Activated T-helper 2 cell treated with anti-CD3 and anti-CD28 coated beads, Interferon-gamma antibody, Interleukin-2, Interleukin-4, amounts not matched to agents 10 μg/mL and 5 μg/mL and 100 μg/mL, durations not matched to agents 14 hours and 24 hours and 36 hours (primary cell): ENCODE measurements around the gene WDR49. TPM values are rescaled to one million over a fixed set of nuclear protein-coding genes. Genes with fewer than 3 reads are reported as not detected.
A peak's percentile ranks its signal among the peaks of the same experiment; 100 is the strongest.

Source experiments
- DNase-seq: peaks from one replicate; pipeline ENCODE4 v3.0.0; 2021; ENCODE audit warnings: low spot score
- H3K27ac Mint-ChIP-seq: one replicate; pipeline ENCODE4 v1.8.0; 2021; ENCODE audit warnings: mixed read lengths
- H3K27me3 Mint-ChIP-seq: one replicate; pipeline ENCODE4 v1.8.0; 2021; ENCODE audit warnings: low read depth, mixed read lengths
- H3K36me3 Mint-ChIP-seq: one replicate; pipeline ENCODE4 v1.8.0; 2021; ENCODE audit warnings: low read depth, mixed read lengths
- H3K4me1 Mint-ChIP-seq: one replicate; pipeline ENCODE4 v1.8.0; 2021; ENCODE audit warnings: low read depth, mixed read lengths
- H3K4me3 Mint-ChIP-seq: one replicate; pipeline ENCODE4 v1.8.0; 2021; ENCODE audit warnings: low read depth, mild to moderate bottlenecking, moderate library complexity, mixed read lengths
- H3K9me3 Mint-ChIP-seq: one replicate; pipeline ENCODE4 v1.8.0; 2021; ENCODE audit warnings: mixed read lengths
- intact Hi-C: fragments of 100-400 bp; cut with micrococcal nuclease; formaldehyde crosslinking; loops from one replicate; pipeline ENCODE4 v1.15.1; 2023
- total RNA-seq: library from RNA; stranded (reverse); gene quantifications from 2 replicates; pipeline ENCODE4 v1.2.3, GENCODE V29; 2022

Gene WDR49
- not detected in 2 replicates for total RNA-seq

- no peaks in the 10 kb centered on the region for H3K27me3 Mint-ChIP-seq
- no peak within 1 kb of the TSS for H3K4me3 Mint-ChIP-seq
- intact Hi-C loops = no loop called here
- H3K27ac Mint-ChIP-seq = no peak within 1 kb of the TSS
- DNase-seq = no peak
- H3K4me1 Mint-ChIP-seq = peaks cover 2% of the 10 kb centered on the region
- no peaks in the 10 kb centered on the region for H3K9me3 Mint-ChIP-seq
- H3K36me3 Mint-ChIP-seq = no peaks in the 10 kb centered on the region
Measured at GRCh38 chr3:167653760-167654159, at the start of gene WDR49. Gene WDR49, minus strand, starts transcription at chr3:167653942. Its CDS starts 517 bp downstream, at chr3:167653425.

GRCh38 chr3:167700926-167701325 lies 47.2 kb upstream of the WDR49 start:
- Mint-ChIP-seq H3K4me1 (peaks cover 13% of the 10 kb centered on the region), H3K4me3 (no peak overlapping the region), H3K36me3 (peaks cover 36% of the 10 kb centered on the region), H3K27me3 (no peaks in the 10 kb centered on the region), H3K27ac (no peak overlapping the region), H3K9me3 (no peaks in the 10 kb centered on the region)
- intact Hi-C loops = no loop called here
- no peak for DNase-seq

GRCh38 chr3:167700046-167700445 lies 46.3 kb upstream of the WDR49 start:
- Mint-ChIP-seq H3K4me1 (peaks cover 11% of the 10 kb centered on the region), H3K36me3 (peaks cover 42% of the 10 kb centered on the region), H3K27ac (no peak overlapping the region), H3K9me3 (no peaks in the 10 kb centered on the region), H3K27me3 (no peaks in the 10 kb centered on the region), H3K4me3 (no peak overlapping the region)
- no peak for DNase-seq
- intact Hi-C loops = no loop called here

DNA sequence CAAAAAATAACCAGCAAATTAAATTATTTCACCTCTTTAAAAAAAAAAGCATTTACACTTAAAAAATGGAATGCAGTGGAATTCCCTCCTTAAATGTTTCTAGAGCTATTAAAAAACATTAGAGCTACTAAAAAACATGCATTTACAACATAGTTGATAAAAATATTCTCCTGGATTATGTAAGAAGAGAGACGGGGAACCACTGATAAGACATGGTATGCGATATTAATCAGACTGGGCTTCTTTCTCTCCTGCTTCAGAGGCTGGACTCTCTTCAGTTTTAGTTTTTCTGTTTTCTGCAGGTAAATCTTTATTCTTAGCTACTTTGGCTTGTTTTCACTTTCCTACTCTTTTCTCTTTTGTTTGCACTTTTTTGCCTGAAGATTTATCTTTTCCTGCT lies 40.4 kb upstream of the WDR49 start:
- intact Hi-C loops = no loop called here
- DNase-seq = no peak
- Mint-ChIP-seq H3K27me3 (no peaks in the 10 kb centered on the region), H3K4me1 (peaks cover 30% of the 10 kb centered on the region), H3K27ac (no peak overlapping the region), H3K9me3 (no peaks in the 10 kb centered on the region), H3K4me3 (no peak overlapping the region), H3K36me3 (peaks cover 53% of the 10 kb centered on the region)

GRCh38 chr3:167691366-167691765 lies 37.6 kb upstream of the WDR49 start:
- Mint-ChIP-seq H3K4me3 (no peak overlapping the region), H3K27ac (peak overlapping the region; percentile 63), H3K9me3 (no peaks in the 10 kb centered on the region), H3K4me1 (peaks cover 23% of the 10 kb centered on the region), H3K27me3 (no peaks in the 10 kb centered on the region), H3K36me3 (peaks cover 49% of the 10 kb centered on the region)
- intact Hi-C loops = loop anchor here (1.0 kb wide), 1 partner anchor 44 kb away; the partner anchor contains the start of gene SERPINI1
- peak; percentile 36 for DNase-seq

DNA sequence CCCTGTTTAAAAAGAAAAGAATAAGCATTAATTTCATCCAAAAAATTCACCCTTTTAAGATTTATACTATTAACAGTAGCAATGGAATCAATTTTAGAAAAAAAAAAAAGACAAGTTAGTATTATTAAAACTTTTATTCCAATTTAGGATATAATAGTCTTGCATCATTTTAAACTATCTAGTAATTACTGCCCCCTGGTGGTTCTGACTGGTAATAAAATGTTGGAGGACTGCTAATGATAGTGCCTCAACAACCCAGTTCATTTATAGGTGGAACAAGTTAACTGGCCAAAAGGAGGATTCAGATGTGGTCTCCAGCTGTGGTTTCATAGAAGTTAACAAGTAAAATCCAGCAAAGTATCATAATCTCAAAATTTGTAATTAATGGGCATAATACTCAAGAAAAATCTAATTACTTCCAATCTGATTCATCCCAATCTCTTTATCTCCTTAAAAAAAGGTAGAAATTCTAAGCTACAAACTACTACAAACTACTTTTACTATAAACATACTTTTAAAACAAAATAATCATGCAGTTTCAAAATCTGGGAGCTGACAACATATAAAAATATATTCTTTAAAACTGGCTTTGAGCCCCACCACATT lies 30.7 kb upstream of the WDR49 start:
- DNase-seq = no peak
- H3K36me3 Mint-ChIP-seq = peaks cover 35% of the 10 kb centered on the region
- intact Hi-C loops = loop anchor here (2.0 kb wide), 1 partner anchor 304 kb away; the partner anchor contains the start of gene ZBBX
- no peak overlapping the region for H3K4me3 Mint-ChIP-seq
- no peaks in the 10 kb centered on the region for H3K27me3 Mint-ChIP-seq
- no peaks in the 10 kb centered on the region for H3K9me3 Mint-ChIP-seq
- no peak overlapping the region for H3K27ac Mint-ChIP-seq
- H3K4me1 Mint-ChIP-seq = peaks cover 8% of the 10 kb centered on the region

GRCh38 chr3:167679526-167679925 lies 25.8 kb upstream of the WDR49 start:
- Mint-ChIP-seq H3K27me3 (no peaks in the 10 kb centered on the region), H3K4me1 (no peaks in the 10 kb centered on the region), H3K36me3 (peaks cover 65% of the 10 kb centered on the region), H3K27ac (no peak overlapping the region), H3K4me3 (no peak overlapping the region), H3K9me3 (peaks cover 28% of the 10 kb centered on the region)
- intact Hi-C loops = no loop called here
- DNase-seq = no peak

GRCh38 chr3:167675848-167676247 lies 22.1 kb upstream of the WDR49 start:
- intact Hi-C loops = no loop called here
- Mint-ChIP-seq H3K4me3 (no peak overlapping the region), H3K4me1 (no peaks in the 10 kb centered on the region), H3K27me3 (no peaks in the 10 kb centered on the region), H3K9me3 (peaks cover 28% of the 10 kb centered on the region), H3K36me3 (peaks cover 57% of the 10 kb centered on the region), H3K27ac (no peak overlapping the region)
- no peak for DNase-seq

GRCh38 chr3:167673221-167673620 lies 19.5 kb upstream of the WDR49 start:
- no peak for DNase-seq
- no peaks in the 10 kb centered on the region for H3K4me1 Mint-ChIP-seq
- intact Hi-C loops = no loop called here
- H3K27me3 Mint-ChIP-seq = no peaks in the 10 kb centered on the region
- peaks cover 43% of the 10 kb centered on the region for H3K36me3 Mint-ChIP-seq
- peaks cover 28% of the 10 kb centered on the region for H3K9me3 Mint-ChIP-seq
- no peak overlapping the region for H3K4me3 Mint-ChIP-seq
- H3K27ac Mint-ChIP-seq = no peak overlapping the region

DNA sequence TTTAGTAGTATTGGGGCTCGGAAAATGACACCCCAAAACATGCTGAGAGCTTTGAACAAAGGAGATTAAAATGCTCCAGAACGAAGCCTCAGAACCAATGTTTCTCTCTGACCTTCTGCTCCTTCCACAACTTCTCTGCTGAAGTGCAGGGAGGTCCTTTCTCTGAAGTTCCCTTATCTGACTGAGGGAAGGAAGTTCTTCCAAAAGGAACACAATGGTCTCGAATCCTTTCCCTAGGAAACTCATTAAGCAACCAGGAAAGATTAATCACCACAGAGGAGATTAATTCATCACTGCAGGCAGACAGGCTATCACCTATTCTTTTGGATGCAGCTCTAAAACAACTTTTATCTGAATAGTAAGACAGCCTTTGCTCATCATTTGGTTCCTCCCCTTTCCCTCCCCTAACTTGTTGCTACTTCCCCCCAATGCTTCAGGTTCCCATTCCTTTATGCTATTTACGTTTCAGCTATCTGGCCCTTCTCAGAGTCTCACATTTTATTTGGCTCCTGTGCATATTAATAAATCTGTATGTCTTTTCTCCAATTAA lies 18.2 kb upstream of the WDR49 start:
- Mint-ChIP-seq H3K36me3 (peaks cover 32% of the 10 kb centered on the region), H3K27ac (no peak overlapping the region), H3K4me3 (no peak overlapping the region), H3K9me3 (peaks cover 21% of the 10 kb centered on the region), H3K4me1 (no peaks in the 10 kb centered on the region), H3K27me3 (no peaks in the 10 kb centered on the region)
- no peak for DNase-seq
- intact Hi-C loops = no loop called here

GRCh38 chr3:167669699-167670098 lies 16.0 kb upstream of the WDR49 start:
- Mint-ChIP-seq H3K27me3 (no peaks in the 10 kb centered on the region), H3K36me3 (peaks cover 10% of the 10 kb centered on the region), H3K4me1 (no peaks in the 10 kb centered on the region), H3K4me3 (no peak overlapping the region), H3K27ac (no peak overlapping the region), H3K9me3 (no peaks in the 10 kb centered on the region)
- intact Hi-C loops = no loop called here
- DNase-seq = no peak

DNA sequence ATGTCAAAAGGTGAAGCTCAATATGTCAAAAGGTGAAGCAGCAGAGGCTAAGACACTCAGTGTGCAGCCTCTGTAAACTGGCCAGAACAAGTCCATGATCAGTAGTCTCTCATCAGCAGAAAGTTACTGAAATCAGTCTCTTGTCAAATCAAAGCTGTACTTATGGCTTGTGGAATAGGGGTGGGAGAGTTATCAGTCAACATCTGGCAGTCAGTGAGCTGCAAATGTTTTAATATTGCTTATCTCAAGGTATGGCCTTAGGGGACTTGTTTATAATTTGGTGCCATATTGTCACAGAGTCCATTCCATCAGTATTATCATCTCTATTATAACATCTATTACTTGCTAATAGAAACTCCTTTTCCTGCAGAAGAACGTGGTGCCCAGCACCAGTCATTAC lies 14.9 kb upstream of the WDR49 start:
- H3K27me3 Mint-ChIP-seq = no peaks in the 10 kb centered on the region
- no peaks in the 10 kb centered on the region for H3K4me1 Mint-ChIP-seq
- intact Hi-C loops = no loop called here
- no peak for DNase-seq
- H3K36me3 Mint-ChIP-seq = no peaks in the 10 kb centered on the region
- H3K4me3 Mint-ChIP-seq = no peak overlapping the region
- no peak overlapping the region for H3K27ac Mint-ChIP-seq
- no peaks in the 10 kb centered on the region for H3K9me3 Mint-ChIP-seq

DNA sequence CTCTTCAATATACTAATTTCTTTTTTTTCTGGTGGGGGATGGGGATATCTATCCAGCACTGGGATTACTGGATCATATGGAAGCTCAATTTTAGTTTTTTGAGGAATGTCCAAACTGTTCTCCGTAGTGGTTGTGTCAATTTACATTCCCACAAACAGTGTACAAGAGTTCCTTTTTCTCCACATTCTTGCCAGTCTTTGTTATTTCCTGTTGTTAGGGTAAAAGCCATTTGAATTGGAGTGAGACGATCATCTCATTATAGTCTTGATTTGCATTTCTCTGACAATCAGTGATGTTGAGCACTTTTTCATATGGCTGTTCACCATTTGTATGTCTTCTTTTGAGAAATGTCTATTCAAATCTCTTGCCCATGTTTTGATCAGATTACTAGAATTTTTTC lies 12.8 kb upstream of the WDR49 start:
- intact Hi-C loops = no loop called here
- no peak overlapping the region for H3K27ac Mint-ChIP-seq

More for the DNA sequence above, 12.8 kb upstream of the WDR49 start:
- Mint-ChIP-seq H3K36me3 (no peaks in the 10 kb centered on the region), H3K9me3 (no peaks in the 10 kb centered on the region), H3K27me3 (no peaks in the 10 kb centered on the region), H3K4me1 (no peaks in the 10 kb centered on the region), H3K4me3 (no peak overlapping the region)
- DNase-seq = no peak
